GM11168 (cell line): ENCODE data around the gene CTU2.

ENCODE experiments used
- in situ Hi-C: fragments of 300-500 bp; cut with MboI; formaldehyde crosslinking; loops from one replicate; pipeline ENCODE4 v1.12.0; 2022; ENCODE audit warnings: low sequenced_read_pairs; ENCODE audit not compliant: unreplicated experiment

Gene CTU2

GRCh38 chr16:88739139-88739976 lies 33.1 kb downstream of the CTU2 start:
- in situ Hi-C loops = loop anchor here (10.0 kb wide), 1 partner anchor 45 kb away; the partner anchor contains the start of gene PIEZO1

GRCh38 chr16:88739977-88740726 lies 33.8 kb downstream of the CTU2 start:
- in situ Hi-C loops = loop anchor here (10.0 kb wide), 1 partner anchor 45 kb away; the partner anchor contains the start of gene PIEZO1

GRCh38 chr16:88740727-88741055 lies 34.4 kb downstream of the CTU2 start:
- in situ Hi-C loops = no loop called here

- in situ Hi-C loops = no loop called here
These were observed 35.1 kb downstream of the CTU2 start for GRCh38 chr16:88741368-88741767.

GRCh38 chr16:88742896-88743605 lies 36.7 kb downstream of the CTU2 start:
- in situ Hi-C loops = no loop called here

- in situ Hi-C loops = no loop called here
These were observed 37.6 kb downstream of the CTU2 start for GRCh38 chr16:88743693-88744576.

- in situ Hi-C loops = no loop called here
These were observed 38.5 kb downstream of the CTU2 start for GRCh38 chr16:88744577-88745521.

GRCh38 chr16:88746506-88746905 lies 40.2 kb downstream of the CTU2 start:
- in situ Hi-C loops = no loop called here

GRCh38 chr16:88747588-88748301 lies 41.4 kb downstream of the CTU2 start:
- in situ Hi-C loops = no loop called here

GRCh38 chr16:88748364-88748763 lies 42.1 kb downstream of the CTU2 start:
- in situ Hi-C loops = no loop called here

GRCh38 chr16:88749358-88749757 lies 43.1 kb downstream of the CTU2 start:
- in situ Hi-C loops = no loop called here

GRCh38 chr16:88750854-88751253 lies 44.6 kb downstream of the CTU2 start:
- in situ Hi-C loops = loop anchor here (5.0 kb wide), 1 partner anchor 36 kb away; the partner anchor contains the start of gene PIEZO1

GRCh38 chr16:88752386-88753002 lies 46.2 kb downstream of the CTU2 start:
- in situ Hi-C loops = loop anchor here (5.0 kb wide), 1 partner anchor 35 kb away; the partner anchor contains the start of gene PIEZO1

GRCh38 chr16:88753191-88753590 lies 46.9 kb downstream of the CTU2 start:
- in situ Hi-C loops = loop anchor here (5.0 kb wide), 1 partner anchor 34 kb away; the partner anchor contains the start of gene PIEZO1

- in situ Hi-C loops = loop anchor here (5.0 kb wide), 1 partner anchor 34 kb away; the partner anchor contains the start of gene PIEZO1
These were observed 47.3 kb downstream of the CTU2 start for GRCh38 chr16:88753602-88754001.

- in situ Hi-C loops = loop anchor here (5.0 kb wide), 1 partner anchor 33 kb away; the partner anchor contains the start of gene PIEZO1
These were observed 48.0 kb downstream of the CTU2 start for GRCh38 chr16:88754109-88754911.
